ENCODE data around the gene OR5AU1.

The OR5AU1 gene

DNA sequence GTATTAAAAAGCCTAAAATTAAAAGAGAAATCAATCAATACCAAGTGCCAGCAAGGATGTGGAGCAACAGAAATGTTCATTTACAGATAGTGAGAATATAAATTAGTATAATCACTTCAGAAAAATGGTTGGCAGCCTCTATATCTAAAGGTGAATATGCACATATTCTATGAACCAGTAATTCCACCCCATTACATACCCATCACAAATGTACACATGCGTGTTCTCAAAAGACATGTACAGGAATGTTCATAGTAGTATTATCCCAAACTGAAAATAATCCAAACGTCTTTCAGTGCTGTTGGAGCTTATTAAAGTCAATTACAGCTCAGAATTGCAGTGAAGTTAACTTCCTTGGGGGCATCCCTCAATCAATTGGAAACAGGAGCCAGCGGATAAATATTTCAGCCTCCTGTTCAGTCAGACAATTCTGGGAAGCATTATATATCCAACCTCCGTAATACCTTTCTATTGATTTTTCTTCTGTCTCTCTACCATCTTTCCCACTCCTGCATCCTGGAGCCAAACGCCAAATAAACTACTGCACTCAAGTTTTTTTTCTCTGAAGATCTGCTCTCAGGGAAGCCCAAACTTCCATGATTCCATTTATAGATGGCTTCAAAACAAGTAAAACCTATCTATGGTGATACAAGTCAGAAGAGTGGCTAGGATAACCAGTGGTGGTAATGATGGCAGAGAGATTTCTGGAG, 45.0 kb upstream of the OR5AU1 start:
- no peak overlapping the region for H3K27ac ChIP-seq
- TF ChIP-seq, protein P1, sequence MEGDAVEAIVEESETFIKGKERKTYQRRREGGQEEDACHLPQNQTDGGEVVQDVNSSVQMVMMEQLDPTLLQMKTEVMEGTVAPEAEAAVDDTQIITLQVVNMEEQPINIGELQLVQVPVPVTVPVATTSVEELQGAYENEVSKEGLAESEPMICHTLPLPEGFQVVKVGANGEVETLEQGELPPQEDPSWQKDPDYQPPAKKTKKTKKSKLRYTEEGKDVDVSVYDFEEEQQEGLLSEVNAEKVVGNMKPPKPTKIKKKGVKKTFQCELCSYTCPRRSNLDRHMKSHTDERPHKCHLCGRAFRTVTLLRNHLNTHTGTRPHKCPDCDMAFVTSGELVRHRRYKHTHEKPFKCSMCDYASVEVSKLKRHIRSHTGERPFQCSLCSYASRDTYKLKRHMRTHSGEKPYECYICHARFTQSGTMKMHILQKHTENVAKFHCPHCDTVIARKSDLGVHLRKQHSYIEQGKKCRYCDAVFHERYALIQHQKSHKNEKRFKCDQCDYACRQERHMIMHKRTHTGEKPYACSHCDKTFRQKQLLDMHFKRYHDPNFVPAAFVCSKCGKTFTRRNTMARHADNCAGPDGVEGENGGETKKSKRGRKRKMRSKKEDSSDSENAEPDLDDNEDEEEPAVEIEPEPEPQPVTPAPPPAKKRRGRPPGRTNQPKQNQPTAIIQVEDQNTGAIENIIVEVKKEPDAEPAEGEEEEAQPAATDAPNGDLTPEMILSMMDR (IDR thresholded peaks at IDR 0.05): no peak
- TF ChIP-seq ZFX (IDR thresholded peaks at IDR 0.05; ENCODE audit: borderline replicate concordance): no peak

DNA sequence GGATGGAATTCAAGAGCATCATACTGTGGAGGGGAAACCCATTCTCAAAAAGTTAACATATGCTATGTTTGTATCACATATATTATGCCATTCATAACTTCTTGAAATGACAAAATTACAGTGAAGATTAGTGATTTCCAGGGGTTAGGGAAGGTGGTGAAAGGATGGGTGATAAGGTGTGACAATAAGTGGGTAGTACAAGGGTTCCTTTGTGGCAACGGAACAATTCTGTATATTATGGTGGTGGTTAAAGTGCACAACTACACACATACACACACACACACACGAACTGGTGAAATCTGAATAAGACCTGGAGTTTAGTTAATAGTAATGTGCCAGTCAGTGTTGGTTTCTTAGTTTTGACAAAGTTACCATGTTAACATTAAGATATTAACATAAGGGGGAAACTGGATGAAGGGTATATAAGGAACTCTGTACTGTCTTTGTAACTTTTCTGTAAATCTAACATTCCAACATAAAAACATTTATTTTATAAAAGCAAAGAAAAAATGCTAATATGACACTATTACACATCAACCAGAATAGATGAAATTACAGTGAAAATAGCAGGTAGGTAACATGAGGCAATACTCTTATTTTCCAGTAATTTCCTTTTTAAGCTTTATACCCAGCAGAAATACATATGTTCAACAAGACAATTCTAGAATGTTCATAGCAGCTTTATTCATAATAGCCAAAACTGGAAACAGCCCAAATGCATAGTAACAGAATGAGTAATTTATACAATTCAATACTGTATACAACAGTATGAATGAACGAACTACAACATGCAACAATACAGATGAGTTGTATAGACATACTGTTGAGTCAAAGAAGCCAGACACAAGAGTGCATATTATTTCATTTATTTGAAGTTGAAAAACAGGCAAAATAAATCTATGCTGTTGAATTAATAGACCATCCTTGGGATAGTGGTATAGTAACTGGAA, 44.0 kb upstream of the OR5AU1 start:
- no peak overlapping the region for H3K27ac ChIP-seq
- TF ChIP-seq ZFX (IDR thresholded peaks at IDR 0.05; ENCODE audit: borderline replicate concordance): no peak
- TF ChIP-seq, protein P1 (IDR thresholded peaks at IDR 0.05): no peak

DNA sequence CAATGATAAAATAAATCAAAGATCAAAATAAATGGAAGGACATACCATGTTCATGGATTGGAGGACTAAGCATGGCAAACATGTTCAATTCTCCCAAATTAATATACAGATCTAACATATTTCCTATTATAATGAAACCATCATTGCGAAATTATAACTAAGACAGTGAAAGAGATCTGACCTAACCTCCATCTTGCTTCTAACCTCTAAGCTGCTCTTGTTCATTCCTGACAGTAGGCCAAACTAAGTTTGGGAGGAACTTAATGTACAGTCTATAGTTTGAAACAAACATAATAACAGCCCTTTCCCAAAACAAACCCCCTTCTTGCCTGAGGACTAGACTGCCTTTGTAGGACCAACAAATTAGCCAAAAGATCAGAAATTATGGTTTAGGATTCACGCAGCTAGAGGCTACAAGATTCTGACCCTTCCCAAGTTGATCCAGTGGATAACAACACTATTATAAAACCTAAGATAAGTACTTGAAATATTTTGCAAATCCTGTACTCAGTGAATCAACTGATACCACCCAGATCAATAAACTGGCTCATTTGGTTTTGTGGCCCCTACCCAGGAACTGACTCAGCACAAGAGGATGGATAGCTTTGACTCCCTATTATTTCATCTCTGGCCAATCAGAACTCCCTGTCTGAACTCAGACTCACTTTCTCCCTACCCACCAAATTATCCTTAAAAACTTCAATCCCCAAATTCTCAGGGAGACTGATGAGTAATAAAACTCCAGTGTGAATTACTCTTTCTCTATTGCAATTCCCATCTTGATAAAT, 41.7 kb upstream of the OR5AU1 start:
- no peak overlapping the region for H3K27ac ChIP-seq
- TF ChIP-seq, protein P1 (IDR thresholded peaks at IDR 0.05): no peak
- no peak for TF ChIP-seq ZFX (IDR thresholded peaks at IDR 0.05; ENCODE audit: borderline replicate concordance)

DNA sequence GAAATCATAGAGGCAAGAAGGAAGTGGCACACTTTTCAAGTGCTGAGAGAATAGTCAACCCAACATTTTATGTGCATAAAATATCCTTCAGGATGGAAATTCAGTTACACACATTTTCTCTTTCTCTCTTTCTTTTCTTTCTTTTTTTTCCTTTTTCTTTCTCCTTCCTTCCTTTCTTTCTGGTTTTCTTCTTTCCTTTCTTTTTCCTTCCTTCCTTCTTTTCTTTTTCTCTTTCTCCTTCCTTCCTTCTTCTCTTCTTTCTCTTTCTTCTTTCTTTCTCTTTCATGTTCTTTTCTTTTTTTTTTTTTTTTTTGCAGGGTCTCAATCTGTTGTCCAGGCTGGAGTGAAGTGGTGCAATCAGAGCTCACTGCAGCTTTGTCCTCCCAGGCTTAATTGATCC, 38.7 kb upstream of the OR5AU1 start:
- H3K27ac ChIP-seq: no peak overlapping the region
- no peak for TF ChIP-seq ZFX (IDR thresholded peaks at IDR 0.05; ENCODE audit: borderline replicate concordance)
- TF ChIP-seq, protein P1 (IDR thresholded peaks at IDR 0.05): no peak

DNA sequence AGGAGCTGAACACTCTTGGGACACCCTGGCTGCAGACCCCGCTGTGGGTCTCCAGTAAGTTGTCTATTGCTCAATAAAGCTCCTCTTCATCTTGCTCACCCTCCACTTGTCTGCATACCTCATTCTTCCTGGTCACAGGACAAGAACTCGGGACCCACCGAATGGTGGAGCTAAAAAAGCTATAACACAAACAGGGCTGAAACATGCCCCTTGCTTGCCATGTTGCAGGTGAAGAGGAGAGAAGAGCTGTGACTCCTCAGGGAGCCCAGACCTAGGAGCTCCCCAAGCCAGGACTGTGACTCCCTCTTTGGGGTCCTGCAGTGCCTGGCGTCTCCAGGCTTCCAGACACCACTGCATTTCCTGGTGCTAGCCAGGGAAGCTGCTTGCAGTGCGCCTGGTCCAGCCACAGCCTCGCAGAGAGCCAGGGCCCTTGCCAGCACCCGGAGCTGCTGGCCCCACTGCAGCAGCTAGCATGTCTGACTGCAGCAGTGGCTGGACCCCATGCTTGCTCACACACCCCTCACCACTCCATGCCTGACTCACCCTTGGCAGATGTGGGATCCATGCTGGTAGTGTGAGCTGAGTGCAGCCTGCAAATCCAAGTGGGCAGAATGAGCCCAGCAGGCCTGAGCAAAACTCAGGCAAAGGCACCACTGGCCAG, 37.1 kb upstream of the OR5AU1 start:
- no peak overlapping the region for H3K27ac ChIP-seq
- no peak for TF ChIP-seq ZFX (IDR thresholded peaks at IDR 0.05; ENCODE audit: borderline replicate concordance)
- TF ChIP-seq, protein P1 (IDR thresholded peaks at IDR 0.05): no peak

DNA sequence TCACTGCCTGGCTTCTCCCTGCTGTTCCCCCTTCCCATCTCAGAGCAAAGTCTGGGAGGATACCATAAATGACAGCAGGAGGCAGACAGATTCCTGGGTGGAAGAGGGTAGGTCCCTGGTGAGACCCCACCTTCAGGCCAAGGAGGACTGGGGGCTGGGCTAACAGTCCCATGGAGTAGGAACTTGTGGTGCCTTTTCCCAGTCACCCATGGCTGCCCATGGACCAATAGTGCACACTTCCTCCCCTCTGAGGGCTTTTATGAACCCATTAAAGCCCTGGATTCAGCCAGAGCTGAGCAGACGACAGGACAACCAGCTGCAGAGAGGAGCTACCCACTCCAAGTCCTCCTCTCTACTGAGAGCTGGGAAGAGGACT, 36.6 kb upstream of the OR5AU1 start:
- H3K27ac ChIP-seq: no peak overlapping the region
- TF ChIP-seq, protein P1 (IDR thresholded peaks at IDR 0.05): no peak
- TF ChIP-seq ZFX (IDR thresholded peaks at IDR 0.05; ENCODE audit: borderline replicate concordance): no peak
